Lung microvascular endothelial cell (primary cell): Measurements from ENCODE around the gene COG5. TPM values are rescaled to one million over a fixed set of nuclear protein-coding genes. Genes with fewer than 3 reads are reported as not detected.
"Not testable (repeated sequence)": the region's sequence is repeated elsewhere in the genome, so short reads cannot be mapped to it uniquely, and the experiment has no call there.

Experiments used
- DNase-seq, 2 donors: peaks; one replicate each; pipeline versions ENCODE4 v3.0.0 to v3.0.0-alpha.2; 2010; ENCODE audit warnings: low read depth in 2 of 2
- total RNA-seq: library from RNA; depleted of rRNA; stranded (reverse); fragments of >200 nt; gene quantifications from 2 replicates; pipeline ENCODE4 v1.2.1, GENCODE V29; 2014

The COG5 gene
- total RNA-seq, 1 donor from 2014 or later = 19.6 TPM

GRCh38 chr7:107276220-107276827, 287.4 kb downstream of the COG5 start:
- no peak for DNase-seq

- DNase-seq = no peak
These were observed 289.2 kb downstream of the COG5 start for GRCh38 chr7:107274506-107274905.

- DNase-seq = no peak
These were observed 293.9 kb downstream of the COG5 start for GRCh38 chr7:107269790-107270189.

GRCh38 chr7:107268594-107268993, 295.1 kb downstream of the COG5 start:
- DNase-seq = no peak

GRCh38 chr7:107267138-107267537, 296.6 kb downstream of the COG5 start:
- no peak for DNase-seq

- DNase-seq = no peak
These were observed 299.0 kb downstream of the COG5 start for GRCh38 chr7:107264723-107265122.

GRCh38 chr7:107262857-107263256, 300.9 kb downstream of the COG5 start:
- no peak for DNase-seq

- no peak for DNase-seq
These were observed 305.0 kb downstream of the COG5 start for GRCh38 chr7:107258737-107259136.

GRCh38 chr7:107255602-107256001, 308.1 kb downstream of the COG5 start:
- DNase-seq = no peak

- DNase-seq = no peak
These were observed 309.2 kb downstream of the COG5 start for GRCh38 chr7:107254398-107254985.

GRCh38 chr7:107253599-107253998, 310.1 kb downstream of the COG5 start:
- DNase-seq = no peak

- no peak for DNase-seq
These were observed 311.8 kb downstream of the COG5 start for GRCh38 chr7:107251963-107252362.

- no peak for DNase-seq
These were observed 315.0 kb downstream of the COG5 start for GRCh38 chr7:107248551-107249316.

GRCh38 chr7:107246836-107247235, 316.9 kb downstream of the COG5 start:
- DNase-seq = not testable (repeated sequence)

GRCh38 chr7:107244613-107245012, 319.1 kb downstream of the COG5 start:
- DNase-seq = no peak

GRCh38 chr7:107242267-107242666, 321.5 kb downstream of the COG5 start:
- no peak for DNase-seq

GRCh38 chr7:107237451-107237850, 326.3 kb downstream of the COG5 start:
- no peak for DNase-seq

- DNase-seq = no peak
These were observed 326.9 kb downstream of the COG5 start for GRCh38 chr7:107236862-107237261.

GRCh38 chr7:107234436-107234835, 329.3 kb downstream of the COG5 start:
- peak in 1 of 2 donors; percentile 40 for DNase-seq

GRCh38 chr7:107233981-107234380, 329.7 kb downstream of the COG5 start:
- DNase-seq = peak in 1 of 2 donors; percentile 3

- DNase-seq = no peak
These were observed 330.5 kb downstream of the COG5 start for GRCh38 chr7:107233174-107233573.

- no peak for DNase-seq
These were observed 331.1 kb downstream of the COG5 start for GRCh38 chr7:107232568-107233090.

- DNase-seq = peak in 1 of 2 donors; percentile 9
These were observed 333.4 kb downstream of the COG5 start for GRCh38 chr7:107230334-107230733.
